Measurements from ENCODE around the gene OCSTAMP. TPM values are rescaled to one million over a fixed set of nuclear protein-coding genes. Genes with fewer than 3 reads are reported as not detected.

Gene OCSTAMP
- total and polyA plus RNA-seq, 5 donors: not detected

DNA sequence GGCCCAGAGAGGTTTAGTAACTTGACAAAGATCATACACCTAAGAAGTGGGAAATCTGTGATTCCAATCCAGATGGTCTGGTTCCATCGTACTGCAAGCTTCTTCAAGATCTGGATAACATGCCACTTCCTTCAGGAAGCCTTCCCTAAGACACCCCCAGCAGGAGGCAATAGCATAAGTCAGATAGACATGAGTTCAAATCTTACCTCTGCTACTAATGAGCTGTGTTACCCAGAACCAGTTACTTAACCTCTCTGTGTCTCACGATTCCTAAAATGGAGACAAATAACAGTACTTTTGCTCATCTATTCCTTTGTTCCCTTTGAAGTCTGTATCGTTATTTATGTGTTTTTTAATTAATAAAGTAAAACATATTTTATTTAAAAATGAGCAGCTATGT, 22.3 kb upstream of the OCSTAMP start:
- 89% methylated on average over 3 of the region's 3 CpGs for WGBS
- Histone ChIP-seq H3K4me1 (ENCODE audit: control insufficient read depth, insufficient read depth, low read length) (peaks cover 7% of the 10 kb centered on the region), H3K27ac (ENCODE audit: low read length) (no peak overlapping the region), H3K27me3 (ENCODE audit: control insufficient read depth, insufficient read depth) (no peaks in the 10 kb centered on the region), H3K4me3 (ENCODE audit: low read length) (no peak overlapping the region), H3K9me3 (ENCODE audit: control insufficient read depth, low read length) (no peaks in the 10 kb centered on the region)
- DNase-seq: no peak
- ATAC-seq: no peak
- intact Hi-C loops (cut with DNase I): loop anchor here in 1 of 4 donors (5.0 kb wide), 1 partner anchor 110 kb away; no protein-coding TSS in a partner anchor

DNA sequence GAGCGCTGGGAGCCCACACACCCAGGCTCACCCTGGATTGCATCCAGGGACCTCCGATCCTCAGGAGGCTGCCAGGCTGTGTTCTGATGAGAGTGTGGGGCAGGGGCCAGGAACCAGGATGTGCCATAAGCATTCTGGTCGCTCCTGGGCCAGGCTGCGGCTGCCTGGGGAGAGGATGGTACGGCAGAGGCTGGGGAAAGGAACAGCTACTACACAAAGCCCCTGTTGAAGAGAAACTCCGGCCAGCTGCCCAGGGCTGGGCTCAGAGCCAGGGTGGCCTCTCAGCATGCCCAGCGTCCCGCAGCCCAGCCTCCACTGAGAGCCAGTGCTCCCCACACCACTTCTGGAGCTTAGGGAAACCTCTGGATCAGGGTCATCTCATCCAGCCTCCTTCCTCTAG, 21.7 kb upstream of the OCSTAMP start:
- H3K4me1 ChIP-seq (ENCODE audit: control insufficient read depth, insufficient read depth, low read length): peaks cover 7% of the 10 kb centered on the region
- intact Hi-C loops (cut with DNase I): loop anchor here in 1 of 4 donors (5.0 kb wide), 1 partner anchor 110 kb away; no protein-coding TSS in a partner anchor
- H3K27ac ChIP-seq (ENCODE audit: low read length): no peak overlapping the region
- H3K9me3 ChIP-seq (ENCODE audit: control insufficient read depth, low read length): no peaks in the 10 kb centered on the region
- 25% methylated on average over 8 of the region's 8 CpGs for WGBS
- DNase-seq: peak; percentile 40 to 85 (median 76)
- H3K27me3 ChIP-seq (ENCODE audit: control insufficient read depth, insufficient read depth): no peaks in the 10 kb centered on the region
- no peak overlapping the region for H3K4me3 ChIP-seq (ENCODE audit: low read length)
- ATAC-seq: peak; percentile 52 to 67

DNA sequence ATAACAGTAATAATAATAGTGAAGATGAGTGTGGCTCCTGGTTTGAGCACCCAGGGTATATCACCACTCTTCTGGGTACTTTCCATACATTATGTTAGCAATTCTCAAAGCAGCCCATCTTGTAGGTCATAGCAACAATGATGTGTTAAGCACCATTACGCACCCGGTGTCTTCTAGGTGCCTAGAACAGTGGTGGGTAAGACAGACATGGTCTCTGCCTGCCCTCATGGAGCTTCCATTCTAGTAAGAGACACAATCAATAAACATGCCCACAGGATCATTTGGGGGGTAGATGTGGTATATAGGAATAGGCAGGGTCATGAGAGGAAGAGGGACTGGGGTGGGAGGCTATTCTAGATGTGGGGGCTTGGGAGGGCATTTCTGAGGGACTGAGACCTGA, 21.0 kb upstream of the OCSTAMP start:
- no peaks in the 10 kb centered on the region for H3K9me3 ChIP-seq (ENCODE audit: control insufficient read depth, low read length)
- no peak for DNase-seq
- no peak overlapping the region for H3K27ac ChIP-seq (ENCODE audit: low read length)
- no peaks in the 10 kb centered on the region for H3K27me3 ChIP-seq (ENCODE audit: control insufficient read depth, insufficient read depth)
- intact Hi-C loops (cut with DNase I): loop anchor here in 1 of 4 donors (5.0 kb wide), 1 partner anchor 111 kb away; no protein-coding TSS in a partner anchor
- ATAC-seq: no peak
- H3K4me3 ChIP-seq (ENCODE audit: low read length): no peak overlapping the region
- H3K4me1 ChIP-seq (ENCODE audit: control insufficient read depth, insufficient read depth, low read length): peaks cover 7% of the 10 kb centered on the region
- WGBS: 98% methylated on average over 2 of the region's 2 CpGs

DNA sequence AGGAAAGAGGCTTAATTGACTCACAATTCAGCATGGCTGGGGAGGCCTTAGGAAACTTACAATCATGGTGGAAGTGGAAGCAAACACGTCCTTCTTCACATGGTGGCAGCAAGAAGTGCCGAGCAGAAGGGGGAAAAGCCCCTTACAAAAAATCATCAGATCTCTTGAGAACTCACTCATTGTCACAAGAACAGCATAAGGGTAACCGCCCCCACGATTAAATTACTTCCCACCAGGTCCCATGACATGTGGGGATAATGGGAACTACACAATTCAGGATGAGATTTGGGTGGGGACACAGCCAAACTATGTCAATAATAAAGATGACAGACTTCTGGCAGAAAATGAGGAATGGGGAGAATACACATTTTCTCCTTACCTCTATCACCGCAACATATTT, 20.5 kb upstream of the OCSTAMP start:
- Histone ChIP-seq H3K27me3 (ENCODE audit: control insufficient read depth, insufficient read depth) (no peaks in the 10 kb centered on the region), H3K27ac (ENCODE audit: low read length) (no peak overlapping the region), H3K4me1 (ENCODE audit: control insufficient read depth, insufficient read depth, low read length) (peaks cover 6% of the 10 kb centered on the region), H3K4me3 (ENCODE audit: low read length) (no peak overlapping the region), H3K9me3 (ENCODE audit: control insufficient read depth, low read length) (no peaks in the 10 kb centered on the region)
- DNase-seq (no peak), ATAC-seq (no peak)
- intact Hi-C loops (cut with DNase I): loop anchor here in 1 of 4 donors (5.0 kb wide), 1 partner anchor 111 kb away; no protein-coding TSS in a partner anchor
- 79% methylated on average over 5 of the region's 5 CpGs for WGBS

DNA sequence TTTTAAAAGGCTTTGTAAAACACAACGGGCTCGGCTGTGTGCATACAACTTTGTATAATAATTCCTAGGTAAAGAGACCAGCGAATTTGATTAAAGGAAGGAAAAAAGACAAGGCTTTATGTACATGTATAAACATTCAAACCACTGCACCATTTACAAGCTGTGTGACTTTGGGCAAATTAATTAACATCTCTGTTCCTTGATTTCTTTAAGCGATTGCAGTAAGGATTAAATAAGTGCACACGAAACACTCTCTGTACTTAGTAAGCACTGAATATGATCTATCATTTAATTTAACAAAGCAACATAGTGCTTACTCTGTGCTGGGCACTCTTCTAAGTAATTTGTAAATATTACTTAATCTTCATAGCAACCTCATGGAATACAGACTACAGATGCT, 19.5 kb upstream of the OCSTAMP start:
- H3K27me3 ChIP-seq (ENCODE audit: control insufficient read depth, insufficient read depth): no peaks in the 10 kb centered on the region
- H3K27ac ChIP-seq (ENCODE audit: low read length): no peak overlapping the region
- WGBS: 93% methylated on average over 5 of the region's 5 CpGs
- no peak overlapping the region for H3K4me3 ChIP-seq (ENCODE audit: low read length)
- intact Hi-C loops (cut with DNase I): loop anchor here in 1 of 4 donors (5.0 kb wide), 1 partner anchor 112 kb away; no protein-coding TSS in a partner anchor
- DNase-seq (no peak), ATAC-seq (no peak)
- peaks cover 6% of the 10 kb centered on the region for H3K4me1 ChIP-seq (ENCODE audit: control insufficient read depth, insufficient read depth, low read length)
- no peaks in the 10 kb centered on the region for H3K9me3 ChIP-seq (ENCODE audit: control insufficient read depth, low read length)

DNA sequence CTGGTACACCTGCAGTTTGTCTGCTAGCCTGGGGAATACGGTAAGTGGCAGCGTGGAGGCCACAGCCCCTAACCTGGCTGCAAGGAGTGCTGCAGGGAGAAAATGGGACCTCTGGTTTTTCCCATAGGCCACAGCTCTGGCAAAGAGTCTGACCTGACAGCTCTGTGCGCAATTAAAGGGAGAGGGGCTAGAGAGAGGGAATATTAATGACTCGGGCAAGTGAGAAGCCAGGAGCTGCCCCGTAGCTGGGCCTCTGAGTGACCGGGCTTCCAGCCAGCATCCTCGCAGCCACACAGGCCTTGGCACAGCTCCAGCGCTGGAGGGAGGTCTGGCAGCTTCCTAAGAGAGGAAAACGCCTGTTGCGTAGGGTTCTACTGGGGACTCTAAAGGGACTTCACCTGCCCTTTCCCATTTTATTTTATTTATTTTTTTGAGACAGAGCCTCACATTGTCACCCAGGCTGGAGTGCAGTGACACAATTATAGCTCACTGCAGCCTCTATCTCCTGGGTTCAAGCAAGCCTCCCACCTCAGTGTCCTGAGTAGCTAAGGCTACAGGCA, 18.2 kb upstream of the OCSTAMP start:
- peak; percentile 83 to 84 for ATAC-seq
- 8% methylated on average over 10 of the region's 10 CpGs for WGBS
- no peak overlapping the region for H3K27ac ChIP-seq (ENCODE audit: low read length)

DNA sequence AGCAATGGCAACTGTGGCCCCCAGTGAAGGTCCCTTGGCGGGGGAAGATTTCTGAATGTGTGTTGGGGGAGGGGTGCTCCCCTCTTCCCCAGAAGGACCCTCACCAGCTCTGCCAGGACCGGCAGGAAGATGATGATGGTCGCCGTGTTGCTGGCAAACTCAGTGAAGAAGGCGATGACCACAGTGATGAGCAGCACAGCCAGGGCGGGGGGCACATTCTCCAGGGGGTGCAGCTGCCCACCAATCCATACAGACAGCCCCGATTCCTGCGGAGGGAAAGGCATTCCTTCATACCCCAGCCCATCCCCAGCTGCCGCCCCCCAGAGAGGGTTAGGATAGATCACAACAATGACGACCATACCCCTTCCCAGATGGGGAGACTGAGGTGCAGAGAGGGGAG, 15.7 kb upstream of the OCSTAMP start:
- ATAC-seq (no peak), DNase-seq (no peak)
- Histone ChIP-seq H3K4me3 (ENCODE audit: low read length) (no peak overlapping the region), H3K9me3 (ENCODE audit: control insufficient read depth, low read length) (no peaks in the 10 kb centered on the region), H3K4me1 (ENCODE audit: control insufficient read depth, insufficient read depth, low read length) (peaks cover 6% of the 10 kb centered on the region), H3K27me3 (ENCODE audit: control insufficient read depth, insufficient read depth) (no peaks in the 10 kb centered on the region), H3K27ac (ENCODE audit: low read length) (no peak overlapping the region)
- intact Hi-C loops (cut with DNase I): no loop called here
- 82% methylated on average over 10 of the region's 10 CpGs for WGBS

More for the DNA sequence above, 18.2 kb upstream of the OCSTAMP start:
- Histone ChIP-seq H3K27me3 (ENCODE audit: control insufficient read depth, insufficient read depth) (no peaks in the 10 kb centered on the region), H3K9me3 (ENCODE audit: control insufficient read depth, low read length) (no peaks in the 10 kb centered on the region), H3K4me1 (ENCODE audit: control insufficient read depth, insufficient read depth, low read length) (peaks cover 6% of the 10 kb centered on the region), H3K4me3 (ENCODE audit: low read length) (no peak overlapping the region)
- intact Hi-C loops (cut with DNase I): no loop called here
- peak; percentile 92 to 97 (median 96) for DNase-seq

DNA sequence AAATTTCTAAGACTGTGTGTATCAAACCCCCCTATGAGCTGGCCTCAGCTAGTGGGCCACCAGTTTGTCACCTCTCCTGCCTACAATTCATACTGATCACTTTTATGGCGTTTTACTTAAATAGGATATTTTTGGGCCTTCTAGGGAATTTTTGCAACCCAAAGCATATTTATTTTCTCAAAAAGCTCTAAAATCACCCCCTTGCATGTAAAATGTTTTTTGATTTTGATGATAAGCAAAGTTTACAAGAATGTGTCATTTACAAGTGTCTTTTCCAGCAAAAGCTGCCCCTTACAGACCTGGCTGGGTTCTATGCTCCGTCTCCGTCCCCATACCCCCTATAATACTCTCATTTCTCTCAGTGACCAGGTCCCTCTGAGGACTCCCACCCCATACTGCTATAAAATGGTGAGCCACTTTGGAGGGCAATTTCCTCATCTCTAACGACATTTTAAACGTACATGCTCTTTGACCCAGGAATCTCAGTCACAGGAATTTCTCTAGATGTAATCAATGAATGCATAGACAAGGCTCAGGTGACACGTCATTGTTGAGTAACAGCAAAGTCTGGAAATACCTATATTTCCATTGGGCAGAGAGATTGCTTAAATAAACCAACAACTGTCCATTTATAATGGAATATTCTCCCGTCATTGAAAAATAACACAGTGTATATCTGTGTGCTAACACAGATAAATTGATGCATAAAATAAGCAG, 13.9 kb upstream of the OCSTAMP start:
- intact Hi-C loops (cut with DNase I): no loop called here
- DNase-seq: no peak
- no peaks in the 10 kb centered on the region for H3K27me3 ChIP-seq (ENCODE audit: control insufficient read depth, insufficient read depth)
- 76% methylated on average over 7 of the region's 7 CpGs for WGBS
- peaks cover 6% of the 10 kb centered on the region for H3K4me1 ChIP-seq (ENCODE audit: control insufficient read depth, insufficient read depth, low read length)
- no peaks in the 10 kb centered on the region for H3K9me3 ChIP-seq (ENCODE audit: control insufficient read depth, low read length)
- no peak overlapping the region for H3K4me3 ChIP-seq (ENCODE audit: low read length)
- no peak for ATAC-seq
- no peak overlapping the region for H3K27ac ChIP-seq (ENCODE audit: low read length)

DNA sequence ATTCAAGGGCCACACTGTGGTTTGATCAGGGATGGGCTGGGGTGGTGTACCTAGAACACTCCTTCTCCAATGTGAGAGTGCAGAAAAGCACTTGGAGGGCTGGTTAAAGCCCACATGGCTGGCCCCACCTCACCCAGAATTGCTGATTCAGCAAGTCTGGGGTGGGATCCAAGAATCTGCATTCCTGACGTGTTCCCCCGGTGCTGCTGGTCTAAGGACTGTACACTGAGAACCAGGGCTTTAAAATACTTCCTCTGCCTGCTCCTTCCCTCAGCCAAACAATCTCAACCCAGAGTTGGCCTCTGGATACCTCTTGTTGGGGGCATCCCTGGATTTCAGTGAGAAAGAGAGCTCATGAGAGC, 13.4 kb upstream of the OCSTAMP start:
- intact Hi-C loops (cut with DNase I): loop anchor here in 1 of 4 donors (2.0 kb wide), 1 partner anchor 117 kb away; no protein-coding TSS in a partner anchor
- 58% methylated on average over 2 of the region's 2 CpGs for WGBS
- DNase-seq: no peak
- ATAC-seq: no peak
- Histone ChIP-seq H3K27ac (ENCODE audit: low read length) (no peak overlapping the region), H3K9me3 (ENCODE audit: control insufficient read depth, low read length) (no peaks in the 10 kb centered on the region), H3K4me3 (ENCODE audit: low read length) (no peak overlapping the region), H3K27me3 (ENCODE audit: control insufficient read depth, insufficient read depth) (no peaks in the 10 kb centered on the region), H3K4me1 (ENCODE audit: control insufficient read depth, insufficient read depth, low read length) (peaks cover 4% of the 10 kb centered on the region)

DNA sequence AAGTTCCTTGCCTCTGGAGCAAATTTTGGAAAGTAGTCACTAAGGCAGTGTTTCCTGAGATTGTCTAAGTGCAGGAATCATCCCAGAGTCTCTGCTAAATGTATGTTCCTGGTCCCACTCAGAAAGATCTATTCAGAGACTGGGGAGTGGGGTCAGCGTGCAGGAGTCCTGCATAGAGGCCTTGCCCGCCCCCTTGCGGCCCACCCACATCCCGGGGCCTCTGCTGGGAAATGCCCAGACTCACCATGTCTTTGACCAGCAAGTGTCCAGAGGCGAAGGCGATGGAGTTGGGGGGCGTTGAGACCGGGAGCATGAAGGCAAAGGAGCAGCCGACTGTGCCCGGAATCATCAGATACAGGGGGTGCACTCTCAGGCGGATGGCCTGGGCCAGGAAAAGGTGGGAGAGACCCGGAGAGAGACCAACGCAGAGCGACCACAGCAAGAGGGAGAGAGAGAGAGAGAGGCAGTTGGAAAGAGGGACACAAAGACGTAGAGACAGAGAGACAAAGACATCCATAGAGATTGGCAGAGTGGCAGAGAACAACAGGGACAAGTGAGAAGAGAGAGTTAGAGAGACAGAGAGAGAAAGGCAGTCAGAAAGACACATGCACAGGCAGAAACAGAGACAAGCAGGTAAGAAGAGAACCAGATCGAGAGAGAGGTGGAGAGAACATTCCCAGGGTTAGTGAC, 12.9 kb upstream of the OCSTAMP start:
- intact Hi-C loops (cut with DNase I): loop anchor here in 1 of 4 donors (2.0 kb wide), 1 partner anchor 117 kb away; no protein-coding TSS in a partner anchor
- no peak for ATAC-seq

More for the DNA sequence above, 12.9 kb upstream of the OCSTAMP start:
- peak in 1 of 3 donors; percentile 63 for DNase-seq
- no peak overlapping the region for H3K4me3 ChIP-seq (ENCODE audit: low read length)
- no peaks in the 10 kb centered on the region for H3K9me3 ChIP-seq (ENCODE audit: control insufficient read depth, low read length)
- peak overlapping the region; percentile 42 for H3K27ac ChIP-seq (ENCODE audit: low read length)
- WGBS: 81% methylated on average over 16 of the region's 16 CpGs
- H3K27me3 ChIP-seq (ENCODE audit: control insufficient read depth, insufficient read depth): no peaks in the 10 kb centered on the region
- H3K4me1 ChIP-seq (ENCODE audit: control insufficient read depth, insufficient read depth, low read length): peaks cover 3% of the 10 kb centered on the region
